K562 (cell line): ENCODE measurements around the gene SCAPER. TPM values are rescaled to one million over a fixed set of nuclear protein-coding genes. Genes with fewer than 3 reads are reported as not detected.

ENCODE experiments used
- ATAC-seq: fragments of 200-7000 bp; cut with Tn5 transposase; 3 replicates; pipeline ENCODE4 v1.9.1; 2020; ENCODE audit warnings: moderate library complexity
- BruUV-seq: library from RNA; stranded (reverse); fragments of 400-500 nt; replicated peaks from 2 replicates; lab custom pipeline; 2021; lab: Mats Ljungman, UMichigan
- CTCF ChIA-PET: fragments of 300-600 bp; formaldehyde crosslinking; extraction: SDS; loops from one replicate; lab custom pipeline; 2021; ENCODE audit warnings: low intra/inter-chr PET ratio; lab: Yijun Ruan, JAX
- POLR2A ChIA-PET: fragments of 300-600, 350-650 bp; sonication (Branson Sonifier 250); formaldehyde crosslinking; extraction: SDS; loops from one replicate; lab custom pipeline; 2021; ENCODE audit warnings: antibody characterized with exemption, inconsistent platforms; lab: Yijun Ruan, JAX
- DNase-seq, 4 experiments: peaks; one replicate each; pipeline versions ENCODE4 v3.0.0 to v3.0.0-alpha.2; 2011 to 2018; ENCODE audit warnings: low spot score in 3 of 4, mixed read lengths in 3 of 4; ENCODE audit errors: extremely low read depth in 1 of 4
- FAIRE-seq: peaks from 2 replicates; lab custom pipeline; 2011; peaks lifted over from hg19 to GRCh38; lab: Jason Lieb, UNC
- H2AFZ ChIP-seq: 2 replicates; pipeline ENCODE4 v1.6.0; 2011; ENCODE audit warnings: low read depth, low read length, control low read depth, inconsistent platforms
- H3K27ac ChIP-seq: fragments of 200-600 bp; 3 replicates; pipeline ENCODE4 v1.8.0; 2011; ENCODE audit warnings: low read depth, mild to moderate bottlenecking, control low read depth, inconsistent platforms, low read length, moderate library complexity, mixed read lengths; ENCODE audit errors: extremely low read depth
- H3K27me3 ChIP-seq, 2 experiments: fragments of 300-600 bp in 1 of 2; 2 replicates in 1 of 2; 3 replicates in 1 of 2; pipeline versions ENCODE4 v1.6.0 to v1.8.0; 2011; ENCODE audit warnings: inconsistent platforms in 2 of 2, low read length in 2 of 2, mild to moderate bottlenecking in 1 of 2, mixed read lengths in 1 of 2, moderate library complexity in 1 of 2; ENCODE audit not compliant: control insufficient read depth in 2 of 2, insufficient read depth in 2 of 2
- H3K36me3 ChIP-seq: fragments of 300-600 bp; 3 replicates; pipeline ENCODE4 v1.8.0; 2011; ENCODE audit warnings: mild to moderate bottlenecking, low read length, inconsistent platforms; ENCODE audit not compliant: control insufficient read depth, insufficient read depth
- H3K4me1 ChIP-seq, 2 experiments: fragments of 200-600 bp in 1 of 2; replicated peaks in 1 of 2; 2 replicates in 1 of 2; 3 replicates in 1 of 2; pipeline versions ENCODE4 v1.5.1 to v1.8.0; 2011; ENCODE audit warnings: inconsistent platforms in 2 of 2, low read length in 2 of 2, mild to moderate bottlenecking in 1 of 2, mixed read lengths in 1 of 2, moderate library complexity in 1 of 2; ENCODE audit not compliant: control insufficient read depth in 2 of 2, insufficient read depth in 2 of 2
- H3K4me2 ChIP-seq: 2 replicates; pipeline ENCODE4 v1.6.1; 2011; ENCODE audit warnings: low read length, control low read depth, inconsistent platforms, mixed read lengths; ENCODE audit not compliant: insufficient read depth
- H3K4me3 ChIP-seq: fragments of 200-600 bp; sonication (generic), shearing (Covaris generic); 2 replicates; pipeline ENCODE4 v1.5.1; 2016; ENCODE audit warnings: control low read depth, inconsistent platforms
- H3K79me2 ChIP-seq: fragments of 200-600 bp; 3 replicates; pipeline ENCODE4 v1.8.0; 2011; ENCODE audit warnings: low read length, inconsistent platforms; ENCODE audit not compliant: control insufficient read depth, insufficient read depth
- H3K9ac ChIP-seq, 2 experiments: 2 replicates each; pipeline versions ENCODE4 v1.6.0 to v1.6.1; 2011; ENCODE audit warnings: low read depth in 2 of 2, low read length in 2 of 2, control low read depth in 1 of 2, inconsistent platforms in 1 of 2, mild to moderate bottlenecking in 1 of 2, mixed read lengths in 1 of 2; ENCODE audit not compliant: insufficient read depth in 1 of 2
- H3K9me1 ChIP-seq: one replicate; pipeline ENCODE4 v1.6.0; 2011; ENCODE audit warnings: inconsistent platforms, mild to moderate bottlenecking, low read length, moderate library complexity; ENCODE audit not compliant: control insufficient read depth, insufficient read depth
- H3K9me3 ChIP-seq: replicated peaks from 2 replicates; pipeline ENCODE4 v1.5.1; 2011; ENCODE audit warnings: low read depth, low read length, inconsistent platforms; ENCODE audit not compliant: control insufficient read depth, insufficient read depth
- H4K20me1 ChIP-seq: replicated peaks from 2 replicates; pipeline ENCODE4 v1.6.1; 2011; ENCODE audit warnings: low read length, inconsistent platforms, mixed read lengths; ENCODE audit not compliant: control insufficient read depth, insufficient read depth
- GTF2A2 ChIP-seq: IDR thresholded peaks from 2 replicates; pipeline ENCODE4 v1.6.1; 2016; ENCODE audit warnings: mild to moderate bottlenecking, missing genetic modification characterization, missing compliant biosample characterization
- GTF2F1 ChIP-seq: IDR thresholded peaks from 2 replicates; pipeline ENCODE4 v1.6.1; 2011; ENCODE audit warnings: low read depth, low read length, improper control_type of control experiment
- NFATC3 ChIP-seq: fragments of 450-650 bp; IDR thresholded peaks from 2 replicates; pipeline ENCODE4 v1.6.1; 2017; ENCODE audit warnings: mild to moderate bottlenecking
- PURB ChIP-seq: sonication (generic); formaldehyde crosslinking; IDR thresholded peaks from 2 replicates; pipeline ENCODE4 v1.9.0; 2021; ENCODE audit warnings: low read depth, mild to moderate bottlenecking, missing genetic modification reagents
- TBL1XR1 ChIP-seq, 2 experiments: IDR thresholded peaks; 2 replicates each; pipeline ENCODE4 v1.6.1; 2012; ENCODE audit warnings: improper control_type of control experiment in 2 of 2, low read length in 2 of 2, mild to moderate bottlenecking in 1 of 2
- WHSC1 ChIP-seq: IDR thresholded peaks from one replicate; pipeline ENCODE4 v1.6.1; 2012; ENCODE audit warnings: low read length, control low read depth, inconsistent platforms
- ZNF165 ChIP-seq: fragments of 250-450 bp; sonication (Bioruptor Pico); IDR thresholded peaks from 2 replicates; pipeline ENCODE4 v1.4.0; 2020; ENCODE audit warnings: borderline replicate concordance
- whole genome bisulfite sequencing: fragments of 100-300 bp; shearing (Covaris generic); methylation state at CpG from one replicate; pipeline ENCODE4 v1.1.6; 2016; ENCODE audit warnings: low coverage, mixed read lengths; ENCODE audit not compliant: insufficient coverage; ENCODE audit errors: missing lambda C conversion rate; 5-methylcytosine and 5-hydroxymethylcytosine counted together
- in situ Hi-C: fragments of 300-500 bp; cut with MboI; formaldehyde crosslinking; loops from 4 replicates; pipeline ENCODE4 v1.15.0; 2018; ENCODE audit warnings: inconsistent platforms, mixed read lengths
- intact Hi-C: fragments of 100-400 bp; cut with micrococcal nuclease; formaldehyde crosslinking; loops from 2 replicates; pipeline ENCODE4 v1.14.2; 2022
- polyA plus RNA-seq, 8 experiments: library from polyadenylated mRNA; depleted of rRNA in 4 of 8; stranded (reverse) in 5 of 8; unstranded in 3 of 8; fragments of >200 nt; fragmentation: Nextera tagmentation in 2 of 8; fragmentation: Illumina TruSeq in 1 of 8; extraction: Ambion mirVana in 2 of 8; extraction: Trizol in 1 of 8; gene quantifications; 2 replicates each; pipeline versions ENCODE4 v1.2.1 to v1.2.3, GENCODE V29; 2011 to 2014; ENCODE audit warnings: inconsistent platforms in 1 of 8, missing spikeins in 1 of 8
- total RNA-seq, 7 experiments: library from RNA; depleted of rRNA in 6 of 7; stranded (reverse); fragments of >200 nt in 6 of 7; fragmentation: Illumina TruSeq in 2 of 7; extraction: Trizol in 2 of 7; gene quantifications; 2 replicates each; pipeline versions ENCODE4 v1.2.1 to v1.2.3, GENCODE V29; 2011 to 2021; ENCODE audit warnings: low replicate concordance in 1 of 7
- TF ChIP-seq, protein P1 (sequence below): fragments of 250-450 bp; sonication (Bioruptor Pico); IDR thresholded peaks from 2 replicates; pipeline ENCODE4 v1.8.0; 2021; ENCODE audit warnings: borderline replicate concordance, mild to moderate bottlenecking, moderate library complexity; ENCODE audit not compliant: poor library complexity, severe bottlenecking

The SCAPER gene
- total and polyA plus RNA-seq, 9 of the 15 experiments (the other 6 are each of a cell fraction or from before 2014, with no cell fraction given): 1.3 to 5.7 (median 3.2) TPM

GRCh38 chr15:76669521-76670207 lies 235.5 kb downstream of the SCAPER start:
- Histone ChIP-seq H3K4me2 (no peak overlapping the region), H3K9me1 (no peaks in the 10 kb centered on the region), H3K36me3 (no peaks in the 10 kb centered on the region), H3K27me3 (no peaks in the 10 kb centered on the region), H4K20me1 (no peaks in the 10 kb centered on the region), H2AFZ (no peak overlapping the region), H3K4me3 (no peak overlapping the region), H3K9ac (no peak overlapping the region), H3K79me2 (no peaks in the 10 kb centered on the region), H3K4me1 (no peaks in the 10 kb centered on the region), H3K9me3 (no peaks in the 10 kb centered on the region), H3K27ac (no peak overlapping the region)
- no peak for FAIRE-seq
- ATAC-seq: no peak
- ChIA-PET CTCF (no interaction called here), POLR2A (no interaction called here)
- intact Hi-C loops: no loop called here
- no TSS peak for BruUV-seq
- DNase-seq: no peak
- in situ Hi-C loops: no loop called here
- WGBS: 0% methylated on average over 4 of the region's 4 CpGs
- no peak for TF ChIP-seq TBL1XR1 (IDR thresholded peaks at IDR 0.05; ENCODE audit: low read length in 2 of 2)
- TF ChIP-seq ZNF165 (CRISPR knock-in tag): no peak
- no peak for TF ChIP-seq NFATC3
- TF ChIP-seq GTF2F1: no peak
- TF ChIP-seq WHSC1: no peak
- no peak for TF ChIP-seq GTF2A2 (tag)
- no peak for TF ChIP-seq PURB (CRISPR knock-in tag)
- TF ChIP-seq, protein P1, sequence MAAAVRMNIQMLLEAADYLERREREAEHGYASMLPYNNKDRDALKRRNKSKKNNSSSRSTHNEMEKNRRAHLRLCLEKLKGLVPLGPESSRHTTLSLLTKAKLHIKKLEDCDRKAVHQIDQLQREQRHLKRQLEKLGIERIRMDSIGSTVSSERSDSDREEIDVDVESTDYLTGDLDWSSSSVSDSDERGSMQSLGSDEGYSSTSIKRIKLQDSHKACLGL: no peak
